ENCODE data around the gene HTR3D.
"Not testable (repeated sequence)": the region's sequence is repeated elsewhere in the genome, so short reads cannot be mapped to it uniquely, and the experiment has no call there.

The HTR3D gene

GRCh38 chr3:184016169-184016570, 15.4 kb upstream of the HTR3D start:
- in situ Hi-C loops (cut with HindIII; ENCODE audit: low sequenced_read_pairs): no loop called here
- H3K4me3 ChIP-seq (ENCODE audit: low read depth, low read length): no peak overlapping the region
- DNase-seq (ENCODE audit: low read depth, low spot score): no peak
- TF ChIP-seq CTCF (IDR thresholded peaks at IDR 0.05; ENCODE audit: low read depth, low read length): no peak

GRCh38 chr3:184016811-184017671, 14.5 kb upstream of the HTR3D start:
- H3K4me3 ChIP-seq (ENCODE audit: low read depth, low read length): peak overlapping the region; percentile 99
- in situ Hi-C loops (cut with HindIII; ENCODE audit: low sequenced_read_pairs): no loop called here
- peak; percentile 68 for TF ChIP-seq CTCF (IDR thresholded peaks at IDR 0.05; ENCODE audit: low read depth, low read length)
- DNase-seq (ENCODE audit: low read depth, low spot score): peak; percentile 53

GRCh38 chr3:184017672-184018423, 13.7 kb upstream of the HTR3D start, which contains the start of gene ABCC5:
TSS of gene ABCC5 (minus strand) at chr3:184017884. CDS start at chr3:184014392, 3,492 bp downstream.
- in situ Hi-C loops (cut with HindIII; ENCODE audit: low sequenced_read_pairs): no loop called here
- peak within 1 kb of the TSS; percentile 99 for H3K4me3 ChIP-seq (ENCODE audit: low read depth, low read length)
- TF ChIP-seq CTCF (IDR thresholded peaks at IDR 0.05; ENCODE audit: low read depth, low read length): no peak
- DNase-seq (ENCODE audit: low read depth, low spot score): peak; percentile 91

GRCh38 chr3:184018424-184018973, 13.0 kb upstream of the HTR3D start:
- H3K4me3 ChIP-seq (ENCODE audit: low read depth, low read length): peak overlapping the region; percentile 99
- DNase-seq (ENCODE audit: low read depth, low spot score): no peak
- TF ChIP-seq CTCF (IDR thresholded peaks at IDR 0.05; ENCODE audit: low read depth, low read length): no peak
- in situ Hi-C loops (cut with HindIII; ENCODE audit: low sequenced_read_pairs): no loop called here

- no peak overlapping the region for H3K4me3 ChIP-seq (ENCODE audit: low read depth, low read length)
- DNase-seq (ENCODE audit: low read depth, low spot score): no peak
- in situ Hi-C loops (cut with HindIII; ENCODE audit: low sequenced_read_pairs): no loop called here
- TF ChIP-seq CTCF (IDR thresholded peaks at IDR 0.05; ENCODE audit: low read depth, low read length): no peak
Observed at GRCh38 chr3:184022323-184022722, 9.2 kb upstream of the HTR3D start.

GRCh38 chr3:184025256-184025655, 6.3 kb upstream of the HTR3D start:
- H3K4me3 ChIP-seq (ENCODE audit: low read depth, low read length); in situ Hi-C loops (cut with HindIII; ENCODE audit: low sequenced_read_pairs): not testable (repeated sequence)

GRCh38 chr3:184028275-184028890, 3.2 kb upstream of the HTR3D start:
- in situ Hi-C loops (cut with HindIII; ENCODE audit: low sequenced_read_pairs); H3K4me3 ChIP-seq (ENCODE audit: low read depth, low read length); DNase-seq (ENCODE audit: low read depth, low spot score): not testable (repeated sequence)

More at GRCh38 chr3:184025256-184025655, 6.3 kb upstream of the HTR3D start:
- not testable (repeated sequence) for DNase-seq (ENCODE audit: low read depth, low spot score)
